ENCODE data around the gene DNAJC16.
"Not testable (repeated sequence)": the region's sequence is repeated elsewhere in the genome, so short reads cannot be mapped to it uniquely, and the experiment has no call there.

DNAJC16 gene

DNA sequence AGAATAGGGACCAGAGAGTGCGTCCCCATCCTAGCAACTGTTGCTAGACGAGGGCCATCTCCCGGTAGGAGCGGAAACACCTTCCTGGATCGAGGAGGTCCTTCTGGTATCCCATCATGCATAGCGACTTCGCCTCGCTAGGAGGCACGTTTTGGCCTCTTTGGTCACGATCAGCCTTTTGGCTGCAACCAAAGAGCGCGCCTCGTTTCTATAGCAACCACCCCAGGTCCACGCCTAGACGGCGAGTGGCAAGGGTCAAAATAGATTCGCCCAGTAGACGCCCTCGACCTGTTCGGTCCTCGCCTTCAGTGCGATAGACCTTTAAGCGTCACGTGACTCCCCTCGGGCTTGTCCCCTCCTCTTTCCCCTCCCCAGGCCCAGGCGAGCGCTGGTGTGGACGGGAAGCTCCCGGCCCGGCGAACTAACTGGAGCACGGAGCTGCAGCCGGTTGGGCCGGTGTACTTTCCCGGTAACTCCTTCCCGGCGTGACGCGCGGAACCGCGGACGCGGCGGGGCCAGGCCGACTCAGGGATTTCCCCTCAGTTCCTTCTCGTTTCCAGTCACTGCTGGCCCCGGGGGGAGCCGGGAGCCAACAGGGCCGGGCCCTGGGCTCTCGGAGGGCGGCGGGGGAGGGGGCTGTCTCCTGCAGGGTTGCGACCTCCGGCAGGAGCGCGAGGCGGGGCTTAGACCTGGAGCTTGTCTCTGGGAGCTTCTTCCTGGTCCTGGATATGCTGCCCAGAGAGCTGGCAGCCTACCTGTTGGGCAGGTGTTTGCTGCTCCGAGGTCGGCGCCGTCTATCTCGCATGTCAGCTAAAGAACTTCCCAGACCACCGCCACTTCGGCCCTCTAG lies at the start of gene DNAJC16:
TSS of gene DNAJC16 (plus strand) at position 359 of the 850 bp plus-strand sequence. CDS start 2,258 bp downstream, outside the sequence.
- DNase-seq = peak; percentile 100

DNA sequence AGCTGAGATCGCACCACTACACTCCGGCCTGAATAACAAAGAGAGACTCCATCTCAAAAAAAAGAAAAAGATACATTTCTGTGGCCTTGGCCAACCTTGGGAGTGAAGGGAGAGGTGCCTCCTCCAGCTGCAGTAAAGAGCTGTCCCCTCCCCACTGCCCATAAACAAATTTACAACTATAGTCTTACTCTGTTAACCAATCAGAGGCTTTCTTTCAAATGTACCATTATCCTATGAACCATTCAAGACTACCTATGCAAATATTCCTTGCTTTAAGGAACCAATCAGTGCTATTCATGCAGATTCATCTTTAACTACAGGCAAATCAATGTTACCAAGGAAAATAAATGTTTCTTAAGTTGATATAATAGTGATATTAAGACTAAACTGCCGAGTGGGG lies 49.7 kb upstream of the DNAJC16 start:
- no peak for DNase-seq

DNA sequence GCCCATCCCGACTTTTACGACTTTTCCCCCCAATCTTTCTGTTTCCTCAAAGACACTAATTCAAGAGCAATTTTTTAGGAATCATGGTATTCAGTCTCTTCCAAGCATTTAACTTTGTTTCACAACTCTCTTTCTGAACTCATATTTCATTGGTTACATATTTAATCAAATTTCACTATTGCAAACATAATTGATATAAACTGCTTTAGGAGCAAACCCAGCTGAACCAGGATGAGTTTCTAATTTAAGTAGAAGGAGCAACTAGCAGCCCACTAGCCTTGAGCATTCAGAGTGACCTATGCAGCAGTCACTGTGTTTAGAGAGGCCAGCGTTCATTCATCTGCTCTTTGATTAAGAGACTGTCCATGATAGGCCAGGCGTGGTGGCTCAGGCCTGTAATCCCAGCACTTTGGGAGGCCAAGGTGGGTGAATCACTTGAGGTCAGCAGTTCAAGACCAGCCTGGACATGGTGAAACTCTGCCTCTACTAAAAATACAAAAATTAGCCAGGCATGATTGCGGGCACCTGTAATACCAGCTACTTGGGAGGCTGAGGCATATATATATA lies 48.9 kb upstream of the DNAJC16 start:
- no peak for DNase-seq

- no peak for DNase-seq
Measured at GRCh38 chr1:15479654-15480347, 46.8 kb upstream of the DNAJC16 start.

- not testable (repeated sequence) for DNase-seq
Measured at GRCh38 chr1:15482455-15482854, 44.2 kb upstream of the DNAJC16 start.

DNA sequence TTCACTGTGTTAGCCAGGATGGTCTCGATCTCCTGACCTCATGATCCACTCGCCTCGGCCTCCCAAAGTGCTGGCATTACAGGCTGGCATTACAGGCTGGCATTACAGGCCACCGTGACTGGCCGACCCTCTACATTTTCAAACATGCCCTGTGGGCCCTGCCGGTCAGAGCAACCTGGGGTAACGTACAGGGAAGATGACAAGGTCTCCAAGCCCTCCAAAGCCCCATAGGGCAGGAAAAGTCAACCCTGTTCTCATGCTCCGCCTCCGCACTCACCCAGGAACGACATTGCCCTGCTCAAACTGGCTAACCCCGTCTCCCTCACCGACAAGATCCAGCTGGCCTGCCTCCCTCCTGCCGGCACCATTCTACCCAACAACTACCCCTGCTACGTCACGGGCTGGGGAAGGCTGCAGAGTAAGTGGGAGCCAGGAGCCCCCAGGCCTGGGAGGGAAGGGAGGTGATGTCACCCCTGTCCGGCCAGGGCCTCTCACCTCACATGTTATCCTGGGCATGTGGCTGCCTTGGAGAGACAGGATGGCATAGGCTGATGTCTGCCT lies 43.6 kb upstream of the DNAJC16 start:
- DNase-seq = not testable (repeated sequence)

DNA sequence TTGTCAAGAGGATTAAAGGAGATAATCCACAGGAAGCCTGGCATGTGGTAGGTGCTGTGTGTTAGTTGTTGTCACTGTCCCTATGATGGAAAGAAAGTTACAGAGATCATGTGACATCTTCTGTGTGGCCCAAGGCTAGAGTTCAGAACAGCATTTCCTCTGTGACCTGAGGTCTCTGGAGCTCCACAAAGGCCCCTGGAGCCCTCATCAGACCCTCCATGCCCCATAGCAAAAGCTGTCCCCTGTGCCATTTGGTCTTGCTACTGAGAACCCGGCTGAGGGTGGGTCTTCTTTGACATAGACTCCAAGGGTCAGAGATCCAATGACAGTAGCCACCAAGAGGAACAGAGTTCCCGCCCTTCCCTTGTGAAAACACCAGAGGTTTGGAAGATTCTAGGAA lies 42.7 kb upstream of the DNAJC16 start:
- no peak for DNase-seq

GRCh38 chr1:15484443-15484842 lies 42.2 kb upstream of the DNAJC16 start:
- DNase-seq = not testable (repeated sequence)

DNA sequence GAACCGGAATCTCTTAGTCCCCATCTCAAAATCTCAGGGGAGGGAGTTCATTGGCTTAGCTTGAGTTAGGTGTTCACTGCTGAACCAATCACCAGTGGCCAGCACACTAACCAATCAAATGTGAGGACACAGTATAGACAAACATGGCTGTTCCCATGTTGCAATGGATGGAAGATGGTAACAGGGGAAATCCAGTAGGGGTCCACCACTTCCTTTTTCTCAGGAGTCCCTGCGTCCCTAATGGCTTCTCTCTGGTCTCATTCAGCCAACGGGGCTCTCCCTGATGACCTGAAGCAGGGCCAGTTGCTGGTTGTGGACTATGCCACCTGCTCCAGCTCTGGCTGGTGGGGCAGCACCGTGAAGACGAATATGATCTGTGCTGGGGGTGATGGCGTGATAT lies 41.0 kb upstream of the DNAJC16 start:
- DNase-seq = no peak

GRCh38 chr1:15486844-15487610 lies 39.6 kb upstream of the DNAJC16 start:
- DNase-seq = not testable (repeated sequence)

GRCh38 chr1:15488371-15488770 lies 38.3 kb upstream of the DNAJC16 start:
- no peak for DNase-seq

DNA sequence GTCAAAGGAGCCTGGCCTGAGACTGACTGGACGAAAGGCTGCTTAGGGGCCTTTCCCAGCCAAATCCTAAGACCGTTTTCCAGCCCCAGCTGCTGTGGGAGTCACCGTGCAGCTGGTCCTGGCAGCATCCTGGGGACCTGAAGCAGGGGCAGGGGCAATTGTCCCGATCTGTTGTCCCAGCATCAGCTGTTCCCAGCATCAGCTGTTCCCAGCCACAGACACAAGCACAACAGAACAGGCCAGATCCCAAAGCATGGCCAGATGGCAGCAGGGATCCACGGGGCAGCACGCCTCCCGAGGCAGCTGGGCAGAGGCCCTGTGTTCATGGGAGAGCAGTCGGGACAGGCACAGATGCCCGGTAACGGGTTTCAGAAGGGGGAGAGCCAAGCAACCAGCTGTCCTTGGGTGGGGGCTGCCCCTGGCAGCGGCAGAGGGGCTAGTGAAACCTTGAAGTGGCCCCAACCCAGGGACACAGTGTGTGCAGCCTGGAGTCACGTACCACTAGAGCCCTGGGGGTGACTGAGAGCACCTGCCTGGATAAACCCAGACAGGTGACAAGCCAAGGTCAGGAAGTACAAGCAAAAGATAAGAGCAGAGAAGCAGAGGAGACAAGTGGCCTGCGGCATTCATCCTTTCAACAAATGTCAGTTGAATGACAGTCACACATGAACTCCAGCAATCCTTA lies 37.5 kb upstream of the DNAJC16 start:
- DNase-seq = peak; percentile 47

GRCh38 chr1:15491010-15491409 lies 35.6 kb upstream of the DNAJC16 start:
- DNase-seq = not testable (repeated sequence)

DNA sequence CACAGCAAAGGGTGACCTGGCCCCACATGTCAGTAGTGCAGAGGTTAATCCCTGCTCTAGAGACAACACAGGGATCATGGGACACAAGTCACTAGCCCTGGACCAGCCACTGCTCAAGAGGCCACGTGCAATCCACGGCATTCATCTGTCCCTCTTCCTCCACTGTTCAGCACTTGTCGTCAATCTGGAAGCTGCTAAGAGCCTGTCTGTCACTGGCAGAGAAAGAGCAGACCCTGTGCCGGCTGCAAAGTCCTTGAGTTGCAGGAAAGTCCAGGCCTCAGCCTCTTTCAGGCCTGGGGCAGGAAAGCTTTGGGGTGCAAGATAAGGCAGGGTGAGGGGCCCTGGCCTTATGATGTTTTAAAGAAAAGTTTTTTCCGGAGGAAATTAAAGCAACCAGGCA lies 34.1 kb upstream of the DNAJC16 start:
- no peak for DNase-seq

GRCh38 chr1:15493869-15494390 lies 32.7 kb upstream of the DNAJC16 start:
- DNase-seq = no peak

DNA sequence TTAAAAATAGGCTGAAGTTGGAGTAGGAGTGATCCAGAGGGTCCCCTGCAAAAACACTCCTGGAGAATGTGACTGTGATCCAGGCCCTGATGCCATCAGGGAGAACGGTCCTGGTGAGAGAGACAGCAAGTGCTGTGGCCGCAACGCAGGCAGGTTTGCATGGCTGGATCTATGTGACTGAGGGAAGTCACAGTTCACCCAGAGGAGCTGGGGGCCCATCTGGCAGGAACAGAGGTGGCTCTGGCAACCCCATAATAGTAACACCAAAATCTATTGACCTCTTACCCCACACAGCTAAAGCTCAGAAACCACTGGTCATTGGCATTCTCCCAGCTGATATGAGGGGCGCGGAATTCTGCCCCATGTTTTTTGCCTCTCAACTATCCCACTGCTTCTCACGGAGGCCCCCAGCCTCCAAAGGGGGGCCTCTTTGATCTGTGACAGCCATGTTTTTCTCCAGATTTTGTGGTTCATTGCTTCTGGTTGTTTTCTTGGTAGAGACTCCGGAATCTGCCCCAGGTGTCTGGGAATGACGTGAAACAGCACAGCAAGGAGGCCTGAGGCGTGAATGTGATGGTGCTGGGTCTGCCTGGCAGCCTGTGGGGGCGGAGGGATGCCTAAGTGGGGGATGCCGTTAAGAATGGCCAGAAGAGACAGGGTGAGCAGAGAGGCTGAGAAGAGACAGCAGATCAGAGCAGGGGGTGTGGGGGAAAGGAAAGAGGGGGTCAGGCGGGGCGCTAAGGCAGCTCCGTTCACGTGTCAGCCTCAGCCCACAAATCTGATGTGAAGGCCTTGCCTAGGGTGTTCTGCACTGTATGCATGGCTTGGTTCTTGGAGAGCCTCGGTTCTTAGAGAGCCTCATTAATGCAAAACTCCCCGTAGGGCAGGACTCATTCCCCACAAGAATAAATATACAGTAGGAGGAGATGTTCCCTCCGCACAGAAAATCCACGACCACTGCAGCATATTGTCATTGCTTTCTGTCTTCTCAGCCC lies 26.2 kb upstream of the DNAJC16 start:
- DNase-seq = no peak

DNA sequence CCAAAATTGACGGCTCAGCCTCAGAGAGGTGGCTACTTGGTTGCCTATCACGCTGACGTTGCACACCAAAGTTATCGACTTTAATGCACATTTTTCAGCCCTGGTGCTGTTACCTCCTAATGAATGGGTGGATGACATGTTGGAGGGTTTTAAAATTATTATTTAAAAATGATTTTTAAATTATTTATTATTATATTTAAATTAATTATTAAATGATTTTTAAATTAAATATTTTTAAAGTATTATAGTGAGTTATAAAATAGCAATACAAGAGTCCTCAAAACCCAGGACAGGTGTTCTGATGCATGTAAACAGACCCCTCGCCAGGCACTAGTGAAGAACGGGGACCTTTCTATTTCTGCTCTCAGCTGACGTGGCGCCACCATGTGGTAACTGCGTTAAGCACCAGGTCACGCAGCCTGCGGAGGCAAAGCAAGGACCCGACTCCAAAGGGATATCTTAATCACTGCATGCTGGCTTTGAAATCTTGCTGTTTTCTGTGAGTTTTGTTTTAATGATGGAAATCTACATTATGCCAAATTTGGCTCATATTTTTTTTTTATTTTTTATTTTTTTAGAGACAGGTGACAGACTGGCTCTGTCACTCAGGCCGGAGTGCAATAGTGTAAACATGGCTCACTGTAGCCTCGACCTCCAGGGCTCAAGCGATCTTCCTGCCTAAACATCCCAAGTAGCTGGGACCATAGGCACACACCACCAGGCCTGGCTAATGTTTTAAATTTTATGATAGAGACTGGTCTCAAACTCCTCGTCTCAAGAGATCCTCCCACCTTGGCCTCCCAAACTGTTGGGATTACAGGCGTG lies 25.2 kb upstream of the DNAJC16 start:
- peak; percentile 6 for DNase-seq

DNA sequence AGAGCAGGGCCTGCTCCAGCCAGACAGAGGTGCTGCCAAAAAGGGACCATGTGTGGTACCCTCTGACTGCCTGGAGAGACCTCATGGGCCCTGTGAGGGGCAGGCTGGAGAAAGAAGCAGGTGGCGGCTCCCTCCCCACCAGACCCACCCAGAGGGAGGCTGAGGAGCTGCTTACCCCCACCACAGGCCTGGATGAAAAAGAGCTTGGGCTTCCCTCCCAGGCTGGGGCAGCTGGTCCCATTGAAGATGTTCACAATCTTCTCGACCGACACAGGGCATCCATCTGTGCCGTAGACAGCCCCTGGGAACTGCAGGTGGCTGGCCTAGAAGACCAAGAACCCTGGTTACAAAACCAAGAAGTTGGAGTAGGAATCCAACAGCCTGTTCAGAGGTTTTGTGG lies 22.2 kb upstream of the DNAJC16 start:
- DNase-seq = no peak

- no peak for DNase-seq
Measured at GRCh38 chr1:15506831-15507230, 19.8 kb upstream of the DNAJC16 start.

GRCh38 chr1:15507278-15507677 lies 19.4 kb upstream of the DNAJC16 start:
- no peak for DNase-seq
